PFSK-1 (cell line): ENCODE data around the gene LRMDA.

Experiments
- FOXP2 ChIP-seq: optimal IDR thresholded peaks from 2 replicates; pipeline ENCODE3; 2011; ENCODE audit warnings: borderline replicate concordance, control low read depth, inconsistent platforms; ENCODE audit not compliant: insufficient read depth; ENCODE audit errors: extremely low read length, extremely low read depth
- POLR2AphosphoS5 ChIP-seq: IDR thresholded peaks from 2 replicates; pipeline ENCODE4 v1.6.1; 2012; ENCODE audit warnings: low read depth, mild to moderate bottlenecking, control low read depth, low read length, moderate library complexity

DNA sequence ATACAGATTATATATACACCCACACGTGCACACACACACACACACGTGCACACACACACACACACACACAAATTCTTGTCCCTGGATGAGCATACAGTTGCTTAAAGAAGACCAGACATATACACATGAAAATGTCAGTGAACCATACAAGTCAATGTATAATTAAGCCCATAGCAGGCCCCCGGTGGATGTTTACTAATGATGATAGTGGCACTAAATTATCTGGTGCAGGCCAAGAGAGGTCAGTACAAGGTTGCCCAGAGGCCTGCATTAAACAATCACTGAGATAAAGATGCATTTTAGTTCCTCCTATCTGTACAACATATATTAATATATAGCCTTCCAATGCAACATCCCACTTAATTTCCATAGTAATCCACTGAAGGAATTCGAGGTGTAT lies 860.5 kb downstream of the LRMDA start:
- TF ChIP-seq POLR2AphosphoS5 (no peak), FOXP2 (no peak)
